CD4-positive, CD25-positive, alpha-beta regulatory T cell (primary cell): ENCODE data around the gene SDHAF3. TPM values are rescaled to one million over a fixed set of nuclear protein-coding genes. Genes with fewer than 3 reads are reported as not detected.
"Not testable (repeated sequence)": the region's sequence is repeated elsewhere in the genome, so short reads cannot be mapped to it uniquely, and the experiment has no call there.

Experiments used
- ATAC-seq, 2 donors: fragments of 150-1000 bp; cut with Tn5 transposase; one replicate each; pipeline ENCODE4 v1.10.0; 2021; ENCODE audit warnings: low read depth in 2 of 2, moderate number of reproducible peaks in 2 of 2, moderate library complexity in 1 of 2
- DNase-seq, 3 donors: peaks; one replicate each; pipeline versions ENCODE4 v3.0.0 to v3.0.0-alpha.2; 2012 to 2022; ENCODE audit warnings: mixed read lengths in 1 of 3
- H3K27ac ChIP-seq: one replicate; pipeline ENCODE4 v1.7.0; 2013; ENCODE audit warnings: mild to moderate bottlenecking, low read length; ENCODE audit not compliant: insufficient read depth, poor library complexity, severe bottlenecking
- H3K27me3 ChIP-seq: one replicate; pipeline ENCODE4 v1.7.0; 2013; ENCODE audit warnings: low read length; ENCODE audit not compliant: control insufficient read depth, insufficient read depth
- H3K36me3 ChIP-seq: one replicate; pipeline ENCODE4 v1.7.0; 2013; ENCODE audit warnings: mild to moderate bottlenecking, low read length, moderate library complexity; ENCODE audit not compliant: control insufficient read depth, insufficient read depth
- H3K4me1 ChIP-seq: 2 replicates; pipeline ENCODE4 v1.7.0; 2013; ENCODE audit warnings: mild to moderate bottlenecking, low read length; ENCODE audit not compliant: insufficient read depth, control insufficient read depth, poor library complexity, severe bottlenecking
- H3K4me3 ChIP-seq: one replicate; pipeline ENCODE4 v1.7.0; 2013; ENCODE audit warnings: low read depth, mild to moderate bottlenecking, low read length, moderate library complexity
- H3K9me3 ChIP-seq, 2 experiments: 1 replicate in 1 of 2; 2 replicates in 1 of 2; pipeline ENCODE4 v1.7.0; 2013; ENCODE audit warnings: low read length in 2 of 2, mild to moderate bottlenecking in 1 of 2, moderate library complexity in 1 of 2; ENCODE audit not compliant: control insufficient read depth in 2 of 2
- H3K27ac Mint-ChIP-seq, 3 donors: one replicate each; pipeline ENCODE4 v1.8.0; 2020 to 2022; ENCODE audit warnings: mild to moderate bottlenecking in 3 of 3, mixed read lengths in 3 of 3, moderate library complexity in 2 of 3
- H3K27me3 Mint-ChIP-seq: one replicate; pipeline ENCODE4 v1.8.0; 2022; ENCODE audit warnings: mild to moderate bottlenecking, mixed read lengths
- H3K36me3 Mint-ChIP-seq: one replicate; pipeline ENCODE4 v1.8.0; 2020; ENCODE audit warnings: mixed read lengths
- H3K4me1 Mint-ChIP-seq, 4 donors: one replicate each; pipeline ENCODE4 v1.8.0; 2020 to 2022; ENCODE audit warnings: mixed read lengths in 4 of 4, mild to moderate bottlenecking in 1 of 4
- H3K4me3 Mint-ChIP-seq, 4 donors: one replicate each; pipeline ENCODE4 v1.8.0; 2020 to 2022; ENCODE audit warnings: mild to moderate bottlenecking in 4 of 4, mixed read lengths in 4 of 4, moderate library complexity in 3 of 4
- H3K9me3 Mint-ChIP-seq, 7 donors: one replicate each; pipeline ENCODE4 v1.8.0; 2020 to 2022; ENCODE audit warnings: mixed read lengths in 7 of 7, mild to moderate bottlenecking in 3 of 7, moderate library complexity in 2 of 7
- polyA plus RNA-seq, 4 donors: library from polyadenylated mRNA; unstranded; fragments of 300-500 nt; fragmentation: Illumina TruSeq; gene quantifications; one replicate each; pipeline ENCODE4 v1.2.3, GENCODE V29; 2021
- total RNA-seq: library from RNA; stranded (reverse); gene quantifications from one replicate; pipeline ENCODE4 v1.2.3, GENCODE V29; 2022

The SDHAF3 gene
- total and polyA plus RNA-seq, 5 donors from 2014 or later, result 9.8 to 50.9 (median 39.4) TPM

GRCh38 chr7:97196174-97196573, 78.7 kb downstream of the SDHAF3 start:
- not testable (repeated sequence) for H3K4me1 ChIP-seq, H3K4me3 ChIP-seq, H3K36me3 ChIP-seq, H3K27ac ChIP-seq, H3K4me3 Mint-ChIP-seq, H3K9me3 ChIP-seq, H3K9me3 Mint-ChIP-seq, DNase-seq, H3K36me3 Mint-ChIP-seq, H3K4me1 Mint-ChIP-seq, ATAC-seq, H3K27me3 ChIP-seq, H3K27ac Mint-ChIP-seq
- H3K27me3 Mint-ChIP-seq, result peaks cover 13% of the 10 kb centered on the region

- H3K4me3 Mint-ChIP-seq, result no peak overlapping the region
- DNase-seq (no peak), ATAC-seq (no peak)
- H3K27ac ChIP-seq, result no peak overlapping the region
- peaks cover 2% of the 10 kb centered on the region for H3K27me3 ChIP-seq
- peaks cover 13% of the 10 kb centered on the region for H3K27me3 Mint-ChIP-seq
- no peaks in the 10 kb centered on the region for H3K36me3 ChIP-seq
- H3K4me3 ChIP-seq, result no peak overlapping the region
- no peaks in the 10 kb centered on the region for H3K4me1 Mint-ChIP-seq
- no peaks in the 10 kb centered on the region for H3K36me3 Mint-ChIP-seq
- H3K27ac Mint-ChIP-seq, result no peak overlapping the region
- H3K4me1 ChIP-seq, result no peaks in the 10 kb centered on the region
- no peaks in the 10 kb centered on the region for H3K9me3 ChIP-seq
- peaks cover 0 to 2% (median 0%) of the 10 kb centered on the region in 7 donors for H3K9me3 Mint-ChIP-seq
Observed at GRCh38 chr7:97198596-97198995, 81.1 kb downstream of the SDHAF3 start.

GRCh38 chr7:97200018-97200417, 82.5 kb downstream of the SDHAF3 start:
- H3K36me3 Mint-ChIP-seq, result no peaks in the 10 kb centered on the region
- no peaks in the 10 kb centered on the region for H3K4me1 Mint-ChIP-seq
- DNase-seq (no peak), ATAC-seq (no peak)
- Histone ChIP-seq H3K27ac (no peak overlapping the region), H3K9me3 (no peaks in the 10 kb centered on the region), H3K36me3 (no peaks in the 10 kb centered on the region), H3K4me3 (no peak overlapping the region), H3K27me3 (peaks cover 2% of the 10 kb centered on the region), H3K4me1 (no peaks in the 10 kb centered on the region)
- peaks cover 0 to 2% (median 0%) of the 10 kb centered on the region in 7 donors for H3K9me3 Mint-ChIP-seq
- H3K27ac Mint-ChIP-seq, result no peak overlapping the region
- H3K4me3 Mint-ChIP-seq, result no peak overlapping the region
- peaks cover 13% of the 10 kb centered on the region for H3K27me3 Mint-ChIP-seq

- Histone ChIP-seq H3K36me3 (no peaks in the 10 kb centered on the region), H3K27ac (no peak overlapping the region), H3K27me3 (no peaks in the 10 kb centered on the region), H3K9me3 (no peaks in the 10 kb centered on the region), H3K4me3 (no peak overlapping the region), H3K4me1 (no peaks in the 10 kb centered on the region)
- DNase-seq (no peak), ATAC-seq (no peak)
- no peaks in the 10 kb centered on the region for H3K36me3 Mint-ChIP-seq
- H3K9me3 Mint-ChIP-seq, result peaks cover 0 to 1% (median 0%) of the 10 kb centered on the region in 7 donors
- H3K27me3 Mint-ChIP-seq, result no peaks in the 10 kb centered on the region
- H3K4me1 Mint-ChIP-seq, result no peaks in the 10 kb centered on the region
- no peak overlapping the region for H3K27ac Mint-ChIP-seq
- no peak overlapping the region for H3K4me3 Mint-ChIP-seq
Observed at GRCh38 chr7:97203957-97204356, 86.5 kb downstream of the SDHAF3 start.

- Mint-ChIP-seq H3K36me3 (no peaks in the 10 kb centered on the region), H3K27me3 (no peaks in the 10 kb centered on the region), H3K27ac (no peak overlapping the region), H3K4me3 (no peak overlapping the region), H3K4me1 (no peaks in the 10 kb centered on the region), H3K9me3 (peaks cover 0 to 1% (median 0%) of the 10 kb centered on the region in 7 donors)
- H3K27me3 ChIP-seq, result no peaks in the 10 kb centered on the region
- H3K9me3 ChIP-seq, result no peaks in the 10 kb centered on the region
- H3K4me1 ChIP-seq, result no peaks in the 10 kb centered on the region
- no peak for DNase-seq
- ATAC-seq, result no peak
- H3K36me3 ChIP-seq, result no peaks in the 10 kb centered on the region
- H3K4me3 ChIP-seq, result no peak overlapping the region
- H3K27ac ChIP-seq, result no peak overlapping the region
Observed at GRCh38 chr7:97204821-97205220, 87.3 kb downstream of the SDHAF3 start.

- Mint-ChIP-seq H3K36me3 (no peaks in the 10 kb centered on the region), H3K4me3 (no peak overlapping the region), H3K9me3 (peaks cover 0 to 15% (median 6%) of the 10 kb centered on the region in 7 donors), H3K27me3 (peaks cover 6% of the 10 kb centered on the region), H3K27ac (no peak overlapping the region), H3K4me1 (no peaks in the 10 kb centered on the region)
- no peaks in the 10 kb centered on the region for H3K27me3 ChIP-seq
- ATAC-seq (no peak), DNase-seq (peak in 1 of 3 donors; percentile 24)
- H3K9me3 ChIP-seq, result no peaks in the 10 kb centered on the region
- H3K27ac ChIP-seq, result no peak overlapping the region
- H3K36me3 ChIP-seq, result no peaks in the 10 kb centered on the region
- no peak overlapping the region for H3K4me3 ChIP-seq
- no peaks in the 10 kb centered on the region for H3K4me1 ChIP-seq
Observed at GRCh38 chr7:97215556-97215955, 98.1 kb downstream of the SDHAF3 start.

- Mint-ChIP-seq H3K4me3 (no peak overlapping the region), H3K27me3 (peaks cover 6% of the 10 kb centered on the region), H3K4me1 (no peaks in the 10 kb centered on the region), H3K27ac (no peak overlapping the region), H3K9me3 (peaks cover 0 to 9% (median 4%) of the 10 kb centered on the region in 7 donors), H3K36me3 (no peaks in the 10 kb centered on the region)
- ATAC-seq (no peak), DNase-seq (no peak)
- H3K27ac ChIP-seq, result no peak overlapping the region
- H3K36me3 ChIP-seq, result no peaks in the 10 kb centered on the region
- H3K9me3 ChIP-seq, result no peaks in the 10 kb centered on the region
- H3K27me3 ChIP-seq, result no peaks in the 10 kb centered on the region
- no peak overlapping the region for H3K4me3 ChIP-seq
- no peaks in the 10 kb centered on the region for H3K4me1 ChIP-seq
Observed at GRCh38 chr7:97218767-97219166, 101.3 kb downstream of the SDHAF3 start.

- DNase-seq (no peak), ATAC-seq (no peak)
- Mint-ChIP-seq H3K9me3 (peaks cover 0 to 8% (median 4%) of the 10 kb centered on the region in 7 donors), H3K36me3 (no peaks in the 10 kb centered on the region), H3K4me3 (no peak overlapping the region), H3K4me1 (no peaks in the 10 kb centered on the region), H3K27ac (no peak overlapping the region), H3K27me3 (peaks cover 6% of the 10 kb centered on the region)
- Histone ChIP-seq H3K9me3 (no peaks in the 10 kb centered on the region), H3K4me1 (no peaks in the 10 kb centered on the region), H3K27ac (no peak overlapping the region), H3K36me3 (no peaks in the 10 kb centered on the region), H3K4me3 (no peak overlapping the region), H3K27me3 (no peaks in the 10 kb centered on the region)
Observed at GRCh38 chr7:97219237-97219636, 101.7 kb downstream of the SDHAF3 start.
